ENCODE data around the gene ABHD17C.

DNA sequence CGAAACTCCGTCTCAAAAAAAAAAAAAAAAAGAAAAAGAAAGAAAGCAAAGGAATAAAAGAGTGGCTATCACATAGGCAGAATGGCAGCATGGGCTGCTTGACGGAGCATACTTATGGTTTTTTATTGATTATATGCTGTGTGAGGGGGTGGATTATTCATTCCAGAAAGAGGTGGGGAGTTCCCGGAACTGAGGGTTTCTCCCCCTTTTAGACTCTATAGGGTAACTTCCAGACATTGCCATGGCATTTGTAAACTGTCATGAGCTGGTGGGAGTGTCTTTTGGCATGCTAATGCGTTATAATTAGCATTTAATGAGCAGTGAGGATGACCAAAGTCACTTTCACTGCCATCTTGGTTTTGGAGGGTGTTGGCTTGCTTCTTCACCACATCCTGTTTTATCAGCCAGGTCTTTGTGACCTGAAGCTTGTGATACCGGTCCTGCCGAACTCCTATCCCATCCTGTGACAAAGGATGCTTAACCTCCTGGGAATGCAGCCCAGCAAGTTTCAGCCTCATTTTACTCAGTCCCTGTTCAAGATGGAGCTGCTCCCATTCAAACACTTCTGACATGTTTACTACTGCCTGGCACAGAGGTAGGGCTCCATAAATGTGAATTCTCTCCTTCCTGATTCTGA lies 15.8 kb upstream of the ABHD17C start:
- no peak for TF ChIP-seq POLR2A (IDR thresholded peaks at IDR 0.05)
- TF ChIP-seq, protein P1, sequence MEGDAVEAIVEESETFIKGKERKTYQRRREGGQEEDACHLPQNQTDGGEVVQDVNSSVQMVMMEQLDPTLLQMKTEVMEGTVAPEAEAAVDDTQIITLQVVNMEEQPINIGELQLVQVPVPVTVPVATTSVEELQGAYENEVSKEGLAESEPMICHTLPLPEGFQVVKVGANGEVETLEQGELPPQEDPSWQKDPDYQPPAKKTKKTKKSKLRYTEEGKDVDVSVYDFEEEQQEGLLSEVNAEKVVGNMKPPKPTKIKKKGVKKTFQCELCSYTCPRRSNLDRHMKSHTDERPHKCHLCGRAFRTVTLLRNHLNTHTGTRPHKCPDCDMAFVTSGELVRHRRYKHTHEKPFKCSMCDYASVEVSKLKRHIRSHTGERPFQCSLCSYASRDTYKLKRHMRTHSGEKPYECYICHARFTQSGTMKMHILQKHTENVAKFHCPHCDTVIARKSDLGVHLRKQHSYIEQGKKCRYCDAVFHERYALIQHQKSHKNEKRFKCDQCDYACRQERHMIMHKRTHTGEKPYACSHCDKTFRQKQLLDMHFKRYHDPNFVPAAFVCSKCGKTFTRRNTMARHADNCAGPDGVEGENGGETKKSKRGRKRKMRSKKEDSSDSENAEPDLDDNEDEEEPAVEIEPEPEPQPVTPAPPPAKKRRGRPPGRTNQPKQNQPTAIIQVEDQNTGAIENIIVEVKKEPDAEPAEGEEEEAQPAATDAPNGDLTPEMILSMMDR (IDR thresholded peaks at IDR 0.05): no peak

Data from right lobe of liver (tissue), 4 donors.